Measurements from ENCODE around the gene GTF3C1.

GTF3C1 gene

GRCh38 chr16:27448532-27449433 lies 100.9 kb downstream of the GTF3C1 start:
- no peak overlapping the region for H3K4me3 ChIP-seq (ENCODE audit: low read depth, low read length)
- no peak for DNase-seq (ENCODE audit: low read depth)
- TF ChIP-seq CTCF (IDR thresholded peaks at IDR 0.05; ENCODE audit: low read depth, low read length, missing control alignments) = no peak

GRCh38 chr16:27447301-27447700 lies 102.4 kb downstream of the GTF3C1 start:
- no peak for TF ChIP-seq CTCF (IDR thresholded peaks at IDR 0.05; ENCODE audit: low read depth, low read length, missing control alignments)
- no peak for DNase-seq (ENCODE audit: low read depth)
- H3K4me3 ChIP-seq (ENCODE audit: low read depth, low read length) = no peak overlapping the region

DNA sequence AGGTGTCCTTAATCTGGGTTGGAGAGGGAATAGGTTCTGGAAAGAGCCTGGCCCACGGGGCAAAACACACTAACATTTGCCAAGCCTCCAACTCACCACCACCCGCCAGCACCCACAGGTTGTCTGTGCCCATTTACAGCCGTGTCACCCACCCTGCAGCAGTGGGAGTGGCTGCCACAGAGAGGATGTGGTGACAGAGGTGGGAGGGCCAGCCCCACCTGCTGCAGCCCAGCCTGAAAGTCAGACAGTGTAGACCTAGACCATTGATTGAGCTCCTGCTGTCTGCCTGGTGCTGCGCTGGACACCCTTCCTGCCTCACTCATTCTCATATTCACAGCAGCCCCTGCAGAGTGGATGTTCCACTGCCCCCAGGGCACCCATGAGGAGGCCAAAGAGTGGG lies 103.0 kb downstream of the GTF3C1 start:
- DNase-seq (ENCODE audit: low read depth) = no peak
- no peak overlapping the region for H3K4me3 ChIP-seq (ENCODE audit: low read depth, low read length)
- TF ChIP-seq CTCF (IDR thresholded peaks at IDR 0.05; ENCODE audit: low read depth, low read length, missing control alignments) = no peak

GRCh38 chr16:27445502-27446175 lies 104.1 kb downstream of the GTF3C1 start:
- no peak overlapping the region for H3K4me3 ChIP-seq (ENCODE audit: low read depth, low read length)
- DNase-seq (ENCODE audit: low read depth) = no peak
- TF ChIP-seq CTCF (IDR thresholded peaks at IDR 0.05; ENCODE audit: low read depth, low read length, missing control alignments) = no peak

GRCh38 chr16:27444470-27444869 lies 105.2 kb downstream of the GTF3C1 start:
- no peak for TF ChIP-seq CTCF (IDR thresholded peaks at IDR 0.05; ENCODE audit: low read depth, low read length, missing control alignments)
- no peak overlapping the region for H3K4me3 ChIP-seq (ENCODE audit: low read depth, low read length)
- DNase-seq (ENCODE audit: low read depth) = no peak

- no peak overlapping the region for H3K4me3 ChIP-seq (ENCODE audit: low read depth, low read length)
- TF ChIP-seq CTCF (IDR thresholded peaks at IDR 0.05; ENCODE audit: low read depth, low read length, missing control alignments) = no peak
- no peak for DNase-seq (ENCODE audit: low read depth)
Measured at GRCh38 chr16:27444015-27444414, 105.7 kb downstream of the GTF3C1 start.
